Activated CD4-positive, alpha-beta T cell treated with anti-CD3 and anti-CD28 coated beads, Interleukin-2, amount 50 U/mL, for 24 hours (primary cell): ENCODE data around the gene TMPRSS11A.

Experiments used
- DNase-seq, 2 donors: peaks; one replicate each; pipeline ENCODE4 v3.0.0-alpha.2; 2020; ENCODE audit warnings: low read depth in 1 of 2, low spot score in 1 of 2

Gene TMPRSS11A

DNA sequence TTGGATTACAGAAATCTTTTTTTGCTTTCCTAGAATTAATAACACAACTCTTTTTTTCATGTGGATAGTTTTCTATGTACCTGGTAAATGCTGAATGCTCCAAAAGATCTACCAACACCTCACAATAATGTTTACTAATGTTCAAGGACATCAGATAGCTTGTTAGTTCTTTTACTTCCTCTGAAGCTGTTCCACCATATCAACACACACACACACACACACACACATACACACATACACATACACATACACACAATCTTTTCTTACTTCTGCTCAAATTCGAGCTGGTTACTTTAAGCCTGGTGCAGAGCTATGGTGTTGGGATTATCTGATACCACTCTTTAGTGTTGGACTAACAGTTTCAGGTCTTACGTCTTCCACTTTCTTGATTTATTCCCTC is 51.2 kb downstream of the TMPRSS11A start:
- DNase-seq = no peak

DNA sequence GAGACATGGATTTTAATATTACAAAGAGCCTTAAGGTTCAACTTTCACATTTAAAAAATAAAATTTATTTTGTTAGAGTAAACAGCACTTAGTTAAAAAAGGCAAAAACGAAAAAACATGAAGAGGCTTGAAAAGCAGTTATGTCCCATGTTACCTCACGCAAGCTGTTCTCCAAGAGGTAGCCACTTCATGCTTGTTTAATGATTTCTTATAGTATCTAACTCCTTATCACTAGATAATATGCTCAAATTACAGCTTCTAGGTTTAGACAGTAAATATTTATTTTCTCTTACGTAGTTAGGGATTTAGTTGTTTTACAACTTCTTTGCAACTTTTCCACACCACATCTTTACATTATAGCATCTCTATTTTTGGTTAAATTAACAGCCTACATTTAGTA is 51.7 kb downstream of the TMPRSS11A start:
- DNase-seq = no peak

DNA sequence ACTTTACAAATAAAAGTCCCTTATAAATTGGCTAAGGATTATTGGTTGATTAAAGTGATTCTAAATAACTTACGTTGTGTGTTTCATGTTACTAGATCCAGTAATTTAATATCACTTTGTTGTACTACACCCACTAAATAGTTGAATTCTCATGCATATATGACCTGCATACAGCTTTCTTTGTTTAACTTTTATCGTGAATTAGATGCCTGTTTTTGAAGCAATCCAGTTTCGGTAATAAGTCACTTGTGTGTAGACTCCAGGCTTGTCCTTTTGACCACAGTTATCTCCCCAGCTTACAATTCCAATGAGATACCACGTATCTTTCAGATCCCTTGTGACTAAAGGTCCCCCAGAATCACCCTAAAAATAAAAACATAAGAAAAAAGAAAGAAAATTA is 52.2 kb downstream of the TMPRSS11A start:
- no peak for DNase-seq

DNA sequence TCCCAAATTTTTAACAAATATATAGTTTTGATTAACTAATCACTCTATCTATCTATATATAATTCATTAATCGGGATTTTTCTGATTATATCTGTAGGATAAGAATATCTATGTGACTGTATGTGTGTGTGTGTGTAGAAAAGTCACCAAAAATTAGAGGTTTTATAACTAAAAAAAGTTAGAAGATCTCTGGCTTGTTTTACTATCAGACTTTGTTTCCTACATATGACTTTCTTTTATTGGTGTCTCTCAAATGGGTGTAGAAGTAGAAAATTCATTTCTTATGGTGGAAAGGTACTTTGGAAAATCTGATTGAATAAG is 52.7 kb downstream of the TMPRSS11A start:
- DNase-seq = no peak

DNA sequence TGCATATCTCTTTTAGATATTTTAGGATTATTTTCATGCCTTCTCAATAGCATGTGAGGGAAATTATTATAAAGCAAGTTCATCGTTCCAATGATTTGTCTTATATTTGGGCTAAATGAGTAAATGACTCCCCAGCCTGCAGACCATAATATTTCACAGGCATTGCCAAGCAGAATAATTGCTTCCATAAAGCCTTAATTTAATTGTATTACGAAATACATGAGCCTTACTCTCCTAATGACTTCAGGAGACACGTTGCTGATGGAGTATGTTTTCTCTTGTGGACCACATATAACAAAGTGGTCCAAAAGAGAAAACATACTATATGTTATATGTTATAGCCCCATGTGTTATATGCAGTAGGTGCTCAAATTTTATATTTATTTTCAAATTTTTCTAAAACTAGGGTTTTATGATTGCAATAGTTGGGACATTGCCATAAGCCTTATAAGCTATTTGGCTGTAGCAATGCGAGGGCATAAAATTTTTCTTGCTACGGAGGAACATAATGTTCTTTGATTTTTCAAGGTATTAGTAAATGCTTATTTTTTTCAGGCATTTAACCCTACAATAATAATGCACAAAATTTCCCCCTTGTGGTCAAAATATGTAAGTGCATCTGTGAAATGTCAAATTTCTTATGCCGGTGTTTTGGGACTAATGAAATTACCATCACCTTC is 53.2 kb downstream of the TMPRSS11A start:
- DNase-seq = no peak

DNA sequence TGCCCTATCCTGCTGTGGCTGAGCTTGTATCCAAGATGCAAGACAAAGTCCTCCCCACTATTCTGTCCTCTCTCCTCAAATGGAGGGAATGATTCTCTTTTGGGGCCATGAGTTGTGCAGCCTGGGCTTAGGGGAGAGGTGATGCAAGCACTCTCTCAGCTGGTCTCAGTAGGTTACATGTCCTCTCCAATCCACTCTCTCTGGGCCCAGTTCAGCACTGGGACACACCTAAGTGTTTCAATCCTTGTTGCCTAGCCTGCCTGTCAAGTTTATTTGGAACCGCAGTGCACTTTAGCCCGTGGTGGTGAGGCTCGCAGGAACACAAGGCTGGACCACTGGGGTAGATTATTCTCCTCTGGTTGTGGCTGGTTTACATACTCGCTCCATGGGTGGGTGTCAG is 55.6 kb downstream of the TMPRSS11A start:
- no peak for DNase-seq

DNA sequence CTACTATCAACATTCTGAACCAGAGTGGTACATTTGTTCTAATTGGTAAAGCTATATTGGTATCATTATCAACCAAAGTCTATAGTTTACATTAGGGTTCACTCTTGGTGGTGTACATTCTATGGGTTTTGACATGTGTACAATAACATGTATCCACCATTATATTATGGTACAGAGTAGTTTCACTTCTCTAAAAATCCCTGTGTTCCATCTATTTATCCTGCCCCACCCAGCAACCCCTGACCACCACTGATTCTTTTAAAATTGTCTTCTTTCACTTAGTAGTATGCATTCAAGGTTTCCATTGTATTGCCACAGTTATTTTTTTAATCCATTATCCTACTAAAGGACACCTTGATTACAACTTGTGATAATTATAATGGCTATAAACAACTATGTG is 64.2 kb downstream of the TMPRSS11A start:
- DNase-seq = no peak

DNA sequence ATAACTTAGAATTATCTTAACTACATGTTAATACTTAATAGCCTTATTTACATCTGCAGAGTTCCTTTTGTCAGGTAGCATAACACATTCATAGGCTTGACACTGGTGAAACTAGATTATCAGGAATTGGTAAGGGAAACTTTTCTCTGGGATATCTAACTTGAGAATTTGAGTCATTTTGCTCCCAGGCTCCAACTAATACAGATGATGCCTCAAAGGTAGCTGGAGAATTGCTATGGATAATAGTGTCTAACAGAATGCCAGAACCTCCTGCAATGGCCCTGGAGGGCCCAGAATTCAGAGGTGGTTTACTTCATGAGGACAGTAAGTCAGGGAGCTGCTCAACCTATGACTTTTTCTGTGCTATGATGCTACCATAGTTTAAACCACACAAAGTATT is 65.6 kb downstream of the TMPRSS11A start:
- no peak for DNase-seq

DNA sequence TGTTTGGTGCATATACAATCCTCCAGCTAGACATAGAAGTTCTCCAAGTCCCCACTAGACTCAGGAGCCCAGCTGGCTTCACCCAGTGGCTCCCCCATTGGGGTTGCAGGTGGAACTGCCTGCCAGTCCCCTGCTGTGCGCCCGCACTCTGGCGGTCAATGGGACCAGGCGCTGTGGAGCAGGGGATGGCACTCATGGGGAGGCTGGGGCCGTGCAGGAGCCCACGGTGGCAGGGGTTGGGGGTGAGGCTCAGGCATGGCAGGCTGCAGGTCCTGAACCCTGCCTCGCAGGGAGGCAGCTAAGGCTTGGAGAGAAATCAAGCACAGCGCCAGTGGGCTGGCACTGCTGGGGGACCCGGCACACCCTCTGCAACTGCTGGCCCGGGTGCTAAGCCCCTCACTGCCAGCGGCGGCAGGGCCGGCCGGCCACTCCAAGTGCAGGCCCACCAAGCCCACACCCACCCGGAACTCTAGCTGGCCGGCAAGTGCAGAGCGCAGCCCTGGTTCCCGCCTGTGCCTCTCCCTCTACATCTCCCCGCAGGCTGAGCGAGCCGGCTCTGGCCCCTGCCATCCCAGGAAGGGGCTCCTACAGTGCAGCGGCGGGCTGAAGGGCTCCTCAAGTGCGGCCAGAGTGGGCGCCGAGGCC is 66.8 kb downstream of the TMPRSS11A start:
- no peak for DNase-seq

DNA sequence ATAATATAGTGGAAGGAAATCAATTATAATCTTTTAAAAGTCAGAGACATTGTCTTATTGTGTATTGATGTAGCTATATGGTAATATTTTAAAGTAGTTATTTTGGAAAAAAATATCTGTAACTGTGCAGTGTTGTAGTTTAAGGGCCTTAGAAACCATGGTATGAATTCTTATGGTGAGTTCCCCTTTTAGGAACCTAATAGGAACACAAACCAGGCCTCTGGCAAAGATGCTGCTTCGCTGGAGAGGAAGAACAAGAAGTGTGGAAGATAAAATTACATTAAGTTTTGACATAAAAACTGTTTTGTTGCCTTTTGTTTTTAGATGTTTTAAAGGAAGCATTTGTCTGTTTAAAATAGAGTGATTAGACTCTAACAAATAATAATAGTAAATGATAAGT is 68.6 kb downstream of the TMPRSS11A start:
- DNase-seq = no peak

DNA sequence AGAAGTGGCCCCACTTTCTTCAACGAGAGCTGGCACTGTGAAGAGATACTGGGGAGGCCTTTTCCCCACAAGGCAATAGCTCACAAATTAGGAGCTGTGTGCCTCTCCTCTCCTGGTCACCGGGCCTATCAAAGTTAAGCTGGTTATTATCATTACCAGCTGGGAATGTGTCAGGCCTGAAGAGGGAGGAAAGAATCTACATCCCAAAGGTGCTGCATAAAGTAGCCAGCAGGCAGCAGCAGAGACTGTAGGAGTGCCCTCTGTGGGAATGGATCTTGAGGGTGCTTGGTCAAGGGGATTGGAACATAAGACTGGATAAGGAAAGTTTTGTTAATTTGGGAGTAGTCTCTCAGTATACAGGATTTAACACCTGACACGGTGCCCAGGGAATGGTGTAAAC is 70.4 kb downstream of the TMPRSS11A start:
- no peak for DNase-seq

DNA sequence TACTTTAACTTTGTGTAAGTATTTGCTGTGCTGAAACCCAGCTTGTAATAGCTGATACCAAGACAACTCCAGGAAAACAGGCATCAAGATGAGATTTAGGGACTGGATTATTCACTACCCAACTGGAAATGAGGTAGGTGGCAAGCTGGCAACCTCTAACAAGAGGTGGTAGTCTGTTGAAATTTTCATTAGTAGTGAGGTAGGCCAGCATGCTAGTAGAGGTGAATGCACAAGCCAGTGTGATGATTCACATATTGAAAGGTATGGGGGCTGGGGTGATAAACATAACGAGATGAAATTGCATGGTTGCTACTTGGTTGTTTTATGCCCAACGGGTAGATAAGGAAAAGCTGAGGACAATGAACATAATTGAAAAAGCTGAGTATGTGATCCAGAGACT is 71.0 kb downstream of the TMPRSS11A start:
- no peak for DNase-seq

DNA sequence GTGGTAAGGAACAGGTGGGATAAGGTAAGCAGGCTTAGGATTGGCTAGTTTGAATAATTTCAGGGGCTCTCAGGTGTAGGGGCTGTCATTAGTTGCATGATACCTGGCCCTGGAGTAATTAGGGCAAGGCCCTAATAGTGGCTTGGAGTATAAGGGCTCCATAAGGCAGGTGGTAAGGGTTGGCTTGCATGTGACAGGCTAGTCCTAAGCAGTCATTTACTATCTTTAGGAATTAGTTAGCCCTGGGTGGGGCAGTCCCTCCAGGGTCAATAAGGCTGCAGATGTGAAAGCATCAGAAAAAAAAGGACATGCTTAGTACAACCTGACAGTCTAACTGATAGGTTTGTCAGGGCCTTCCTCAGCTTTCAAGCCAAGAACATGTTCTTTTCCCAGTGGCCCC is 71.6 kb downstream of the TMPRSS11A start:
- no peak for DNase-seq

DNA sequence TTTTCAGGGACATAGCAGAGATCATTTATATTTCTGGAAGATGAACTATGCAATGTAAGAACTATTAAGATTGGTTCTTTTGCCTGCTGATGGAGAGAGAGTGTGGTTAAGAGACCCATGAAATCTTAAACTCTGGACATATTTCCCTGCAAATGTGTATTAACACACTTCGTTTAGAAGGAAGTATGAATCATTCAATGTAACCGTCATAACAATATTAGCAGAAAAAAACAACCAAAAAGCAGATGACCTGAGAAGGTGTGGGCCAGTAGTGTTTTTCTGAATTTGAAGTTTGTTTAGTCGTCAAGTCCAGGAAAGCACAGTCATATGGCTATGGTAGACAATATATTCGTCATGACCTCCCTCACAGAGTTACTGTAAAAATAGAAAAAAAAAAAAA is 77.0 kb downstream of the TMPRSS11A start:
- no peak for DNase-seq

DNA sequence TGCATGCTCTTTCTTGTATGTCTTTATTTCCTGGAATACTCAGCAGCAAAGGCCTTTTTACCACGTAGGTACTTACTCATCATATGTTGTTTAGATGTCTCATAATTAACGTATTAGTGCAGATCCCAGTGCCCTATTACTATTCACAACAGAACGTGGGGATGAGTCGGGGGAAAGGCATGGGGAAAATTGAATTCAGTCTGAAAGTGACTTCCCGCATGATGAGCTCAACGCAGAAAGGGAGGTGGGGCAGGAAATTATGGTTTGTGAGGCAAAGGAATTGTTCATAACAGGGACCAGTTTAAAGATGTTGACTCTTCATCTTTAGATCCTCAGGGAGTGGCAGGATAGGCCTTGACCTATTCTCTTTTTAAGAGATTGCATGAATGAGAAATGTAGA is 77.5 kb downstream of the TMPRSS11A start:
- DNase-seq = no peak

DNA sequence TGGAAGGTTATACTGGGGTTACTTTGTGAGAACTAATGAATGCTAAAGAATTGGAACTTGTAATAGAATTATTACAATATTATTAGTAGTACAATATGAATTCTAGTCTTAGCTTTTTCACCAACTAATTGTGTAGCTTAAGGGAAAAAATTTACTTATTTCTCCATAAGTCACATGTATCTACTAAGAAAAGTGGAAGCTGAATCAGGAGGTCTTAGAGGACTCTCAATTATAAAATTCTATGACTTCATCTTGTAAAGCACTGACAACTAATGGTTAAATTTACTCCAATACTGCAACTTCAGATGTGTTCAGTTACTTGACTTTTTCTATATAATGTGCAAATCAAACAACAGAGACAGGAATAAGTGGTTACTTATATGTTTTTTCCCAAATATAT is 78.6 kb downstream of the TMPRSS11A start:
- no peak for DNase-seq

DNA sequence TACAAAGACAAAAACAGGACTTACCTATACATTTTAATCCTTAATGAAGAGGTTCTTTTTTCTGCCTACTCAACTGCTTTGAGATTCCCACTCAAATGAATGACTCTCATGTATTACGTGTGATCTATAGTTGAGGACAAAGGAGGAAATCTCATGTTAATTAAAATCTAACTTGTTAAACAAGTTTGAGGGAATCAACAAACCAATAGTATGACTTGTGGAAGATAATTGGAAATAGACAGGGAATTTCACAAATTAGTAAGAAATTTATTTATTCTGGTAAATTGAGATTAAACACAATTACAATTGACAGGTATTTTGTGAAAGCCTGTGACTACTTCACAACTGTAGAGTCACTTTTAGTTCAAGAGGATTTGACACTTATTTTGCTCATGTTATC is 79.4 kb downstream of the TMPRSS11A start, which contains the start of gene TMPRSS11D:
Gene TMPRSS11D (minus strand): TSS at position 101 of the 400 bp plus-strand sequence. CDS start 69 bp downstream, at position 32.
- no peak for DNase-seq

DNA sequence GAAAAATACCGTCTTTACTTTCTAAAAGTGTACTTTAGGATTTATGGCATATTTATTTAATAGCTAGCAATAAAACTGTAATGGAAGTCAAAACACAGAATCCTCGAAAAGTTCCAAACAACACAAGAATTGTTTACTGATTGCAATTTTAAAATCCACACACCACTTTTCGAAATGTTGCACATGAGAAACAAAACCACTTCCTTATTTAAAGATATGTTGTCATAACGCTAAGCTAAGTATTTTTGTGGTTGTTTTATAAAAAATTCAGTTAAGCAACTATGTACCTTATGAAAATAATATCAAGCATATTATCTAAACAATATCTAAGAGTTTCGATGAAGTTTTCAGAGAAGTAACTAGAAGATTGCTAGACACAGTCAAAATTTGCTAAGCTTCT is 79.8 kb downstream of the TMPRSS11A start:
- DNase-seq = no peak

DNA sequence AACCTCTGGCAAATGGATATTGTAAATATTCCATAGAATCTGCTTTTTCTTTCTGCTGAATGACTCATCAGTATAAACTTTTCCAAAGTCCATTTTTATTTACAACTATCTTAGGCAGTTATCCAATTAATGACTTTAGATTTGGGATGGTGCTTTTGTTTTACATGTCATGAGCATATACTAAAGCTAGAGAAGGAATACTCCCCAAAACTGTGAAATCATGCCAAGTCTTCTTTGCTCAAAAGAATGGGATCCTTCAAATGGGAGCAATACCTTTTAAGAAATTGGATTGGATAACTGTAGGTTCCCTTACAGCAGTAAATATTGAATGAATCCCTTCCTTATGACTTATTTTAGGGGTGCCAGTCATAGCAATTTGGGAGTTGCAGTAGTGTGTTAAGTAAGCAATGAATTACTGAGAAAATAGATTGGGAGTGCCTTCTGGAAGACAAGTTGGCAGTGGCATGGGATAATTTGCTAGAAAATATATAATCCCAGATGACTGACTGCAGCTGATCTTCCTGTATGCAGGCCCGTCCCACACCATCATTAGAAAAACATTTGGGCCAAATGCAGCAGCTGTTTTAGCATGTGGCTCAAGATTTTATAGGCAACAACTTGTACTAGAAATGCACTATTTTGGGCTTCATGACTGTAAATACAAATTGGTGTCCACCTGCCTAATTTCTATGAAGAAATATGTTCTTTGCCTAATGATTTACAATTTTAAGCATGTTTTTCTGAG is 82.3 kb downstream of the TMPRSS11A start:
- no peak for DNase-seq

DNA sequence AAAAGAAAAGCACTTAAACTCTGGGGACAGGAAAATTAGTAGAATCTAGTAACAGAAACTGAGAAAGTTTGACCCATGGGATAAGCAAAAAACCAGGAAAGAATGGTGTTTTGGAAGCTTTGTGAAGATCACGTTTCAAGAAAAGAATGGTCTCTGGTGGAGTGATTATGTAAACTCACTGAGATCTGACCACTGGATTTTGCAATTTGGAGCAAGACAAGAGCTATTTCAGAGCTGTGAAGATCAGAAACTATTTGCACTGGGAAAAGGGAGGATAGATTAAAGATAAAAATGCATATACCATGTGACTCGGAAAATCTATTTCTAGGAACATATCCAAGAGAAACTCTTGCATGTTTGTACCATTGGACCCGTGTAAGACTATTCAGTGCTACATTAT is 83.8 kb downstream of the TMPRSS11A start:
- no peak for DNase-seq

DNA sequence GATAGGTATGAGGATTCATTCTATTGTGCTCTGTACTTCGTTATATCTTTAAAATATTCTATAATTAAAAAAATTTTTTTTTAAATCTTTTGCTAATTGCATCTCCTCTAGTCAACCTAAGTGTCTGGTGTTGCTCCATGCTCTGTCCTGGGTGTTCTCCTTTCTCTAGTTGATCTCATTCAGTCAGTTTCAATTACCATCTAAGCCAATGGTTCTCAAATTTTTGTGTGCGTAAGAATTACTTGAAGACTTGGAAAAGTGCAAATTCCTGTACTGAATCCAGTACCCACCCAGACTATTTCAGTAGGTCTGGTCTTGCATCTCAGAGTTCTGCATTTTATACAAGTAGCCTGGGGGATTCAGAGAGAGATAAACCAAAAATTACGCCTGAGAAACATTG is 86.2 kb downstream of the TMPRSS11A start:
- no peak for DNase-seq

DNA sequence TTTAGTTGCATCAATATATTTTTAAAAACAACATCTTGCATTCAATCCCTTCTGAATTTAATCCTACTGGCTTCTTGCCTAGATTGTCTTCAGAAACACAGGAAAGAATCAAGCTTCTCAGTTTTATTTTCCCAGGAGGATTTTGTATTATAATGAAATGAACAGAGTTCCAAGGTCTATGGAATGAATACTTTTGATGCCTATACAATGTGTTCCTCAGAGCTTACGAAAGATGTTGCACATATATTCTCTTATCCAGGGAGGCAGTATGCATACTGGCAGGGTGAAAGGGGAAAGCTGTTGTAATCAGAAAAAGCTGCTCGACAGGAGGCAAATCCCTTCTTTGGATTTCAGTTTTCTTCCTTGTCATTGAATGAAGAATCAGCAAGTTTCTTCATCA is 88.3 kb downstream of the TMPRSS11A start:
- DNase-seq = no peak

DNA sequence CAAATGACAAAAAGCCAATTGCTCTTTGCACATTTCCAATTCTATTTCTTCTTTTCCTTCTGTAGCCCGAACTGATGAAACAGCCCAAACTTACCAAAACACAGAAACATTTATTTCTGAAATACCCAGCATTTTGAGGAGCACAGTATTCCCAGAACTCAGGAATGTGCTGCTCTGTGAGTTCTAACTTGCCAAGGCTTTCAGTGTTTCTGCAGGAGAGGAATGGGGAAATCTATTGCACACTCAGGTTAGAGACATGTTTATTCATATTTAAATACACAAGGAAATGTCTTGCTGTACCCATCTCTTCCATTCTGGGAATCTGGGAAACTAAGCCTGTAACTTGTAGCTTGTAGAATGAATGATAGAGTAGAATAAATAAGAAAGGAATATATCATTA is 90.2 kb downstream of the TMPRSS11A start:
- DNase-seq = no peak
